NT2/D1 (cell line): ENCODE results near the gene ANKRD50.

Experiments used
- SUZ12 ChIP-seq: IDR thresholded peaks from 2 replicates; pipeline ENCODE4 v1.6.1; 2011; ENCODE audit not compliant: insufficient read length, insufficient read depth; ENCODE audit errors: extremely low read depth
- YY1 ChIP-seq: IDR thresholded peaks from 2 replicates; pipeline ENCODE4 v1.6.1; 2011; ENCODE audit not compliant: insufficient read length, insufficient read depth
- ZNF274 ChIP-seq: IDR thresholded peaks from 2 replicates; pipeline ENCODE4 v1.6.1; 2011; ENCODE audit warnings: mild to moderate bottlenecking, low read depth, low read length

DNA sequence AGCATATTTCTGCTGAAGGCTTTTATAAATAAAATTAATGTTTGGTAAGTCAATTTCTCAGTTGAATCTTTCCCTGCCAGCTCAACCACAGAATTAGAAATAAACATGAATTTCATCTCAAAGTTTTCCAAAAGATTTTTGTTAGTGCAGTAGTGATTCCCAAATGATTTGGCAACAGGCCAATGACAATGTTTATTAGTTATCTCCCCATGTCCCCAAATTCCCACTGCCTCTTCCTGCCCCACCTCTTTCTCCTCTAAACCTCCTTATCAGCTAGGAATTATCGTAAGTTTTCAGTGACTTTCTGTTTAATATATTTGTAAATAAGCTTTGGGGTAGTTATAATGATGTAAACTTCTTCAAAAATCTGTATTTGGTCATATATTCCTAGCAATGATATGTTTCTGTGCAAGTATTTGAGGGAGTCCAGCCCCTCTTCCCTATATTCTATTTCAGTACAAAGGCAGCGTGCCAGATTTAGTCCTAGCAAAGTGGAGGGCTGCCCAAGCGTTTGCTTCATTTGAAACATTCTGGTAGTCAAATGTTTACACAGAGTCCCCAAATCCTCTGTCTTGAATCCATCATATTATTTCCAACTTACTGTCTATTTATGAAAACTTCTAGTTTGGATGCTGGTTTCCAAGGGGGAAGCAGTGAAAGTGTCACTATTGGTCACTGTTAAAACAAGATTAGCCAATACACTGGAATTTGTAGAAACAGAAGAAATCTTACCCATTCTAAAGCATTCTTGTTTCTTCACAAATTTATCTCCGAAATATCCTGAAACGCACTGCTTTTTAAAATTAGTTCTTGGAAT, 33.7 kb upstream of the ANKRD50 start:
- TF ChIP-seq YY1 (no peak), SUZ12 (no peak), ZNF274 (no peak)
